H54 (cell line): Measurements from ENCODE around the gene STXBP4.
A peak's percentile ranks its signal among the peaks of the same experiment; 100 is the strongest.
"Not testable (repeated sequence)": the region's sequence is repeated elsewhere in the genome, so short reads cannot be mapped to it uniquely, and the experiment has no call there.

Source experiments
- DNase-seq: peaks from one replicate; pipeline ENCODE4 v3.0.0; 2011; ENCODE audit warnings: low spot score, mixed read lengths; ENCODE audit not compliant: insufficient read length
- FAIRE-seq: peaks from 3 replicates; lab custom pipeline; 2011; peaks lifted over from hg19 to GRCh38; lab: Jason Lieb, UNC
- POLR2A ChIP-seq: IDR thresholded peaks from 2 replicates; pipeline ENCODE4 v1.6.1; 2011; ENCODE audit warnings: low read depth, mild to moderate bottlenecking, low read length

The STXBP4 gene

DNA sequence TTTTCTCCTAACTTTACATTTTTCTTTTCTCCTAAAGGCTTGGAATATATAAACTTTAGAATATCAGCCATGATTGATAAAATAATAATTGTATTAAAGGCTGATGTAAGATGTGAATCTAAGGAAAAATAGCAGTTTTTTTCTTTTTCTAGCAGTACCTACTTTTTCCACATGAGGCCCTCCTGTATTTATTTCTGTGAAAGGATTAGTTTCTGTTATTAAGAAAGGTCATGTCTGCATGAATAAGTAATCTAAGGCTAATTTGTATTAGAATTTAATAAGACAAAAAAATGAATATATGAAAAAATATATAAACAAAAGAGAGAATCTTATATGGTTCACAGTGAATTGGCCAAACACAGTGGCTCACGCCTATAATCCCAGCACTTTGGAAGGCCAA is 85.3 kb downstream of the STXBP4 start:
- TF ChIP-seq POLR2A, result no peak
- FAIRE-seq, result no peak
- no peak for DNase-seq

DNA sequence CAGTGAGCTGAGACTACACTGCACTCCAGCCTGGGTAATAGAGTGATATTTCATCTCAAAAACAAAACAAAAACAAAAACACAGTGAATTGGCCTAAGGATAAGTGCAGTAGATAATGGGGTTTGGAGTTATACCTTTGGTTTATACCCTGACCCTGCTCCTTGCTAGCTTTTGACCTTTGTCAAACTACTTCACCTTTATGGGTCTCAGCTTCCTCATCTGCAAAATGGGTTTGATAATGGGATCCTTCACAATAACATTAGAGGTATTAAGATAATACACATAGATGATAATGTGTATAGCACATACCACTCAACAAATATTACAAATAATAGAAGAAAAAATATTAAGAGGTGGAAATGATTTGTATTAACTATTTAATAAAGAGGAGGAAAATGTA is 85.9 kb downstream of the STXBP4 start:
- DNase-seq (no peak), FAIRE-seq (no peak)
- TF ChIP-seq POLR2A, result no peak

DNA sequence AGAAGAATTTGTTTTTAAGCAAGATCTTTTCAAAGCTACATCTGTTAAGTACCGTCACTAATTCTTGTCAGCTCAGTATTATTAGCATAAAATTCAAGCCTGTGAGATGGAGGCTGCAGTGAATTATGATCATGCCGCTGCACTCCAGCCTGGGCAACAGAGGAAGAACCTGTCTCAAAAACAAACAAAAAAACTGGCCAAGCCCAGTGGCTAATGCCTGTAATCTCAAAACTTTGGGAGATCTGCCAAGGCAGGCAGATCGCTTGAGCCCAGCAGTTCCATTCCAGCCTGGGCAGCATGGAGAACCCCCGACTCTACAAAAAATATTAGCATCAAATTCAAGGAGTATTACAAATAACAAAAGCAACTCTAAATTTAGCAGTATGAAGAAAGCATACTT is 88.0 kb downstream of the STXBP4 start:
- TF ChIP-seq POLR2A, result no peak
- no peak for DNase-seq
- FAIRE-seq, result peak; percentile 30

DNA sequence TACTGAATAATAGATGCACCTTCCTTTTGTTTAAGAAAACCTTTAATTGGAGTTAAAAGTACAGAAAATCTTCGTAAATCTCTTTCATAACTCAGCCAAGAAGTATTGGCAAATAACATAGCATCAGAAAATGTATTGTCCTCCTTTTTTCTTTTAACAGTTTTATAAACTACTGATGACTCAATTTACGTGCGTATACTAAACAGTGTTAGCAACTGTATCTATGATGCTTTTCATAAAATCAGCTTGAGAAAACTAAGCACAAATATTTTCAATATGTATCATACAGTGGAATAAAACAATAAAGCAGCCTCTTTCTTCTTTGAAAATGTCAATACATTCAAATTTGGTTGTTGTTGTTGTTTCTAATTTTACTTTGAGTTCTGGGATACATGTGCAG is 88.6 kb downstream of the STXBP4 start:
- FAIRE-seq, result no peak
- TF ChIP-seq POLR2A, result no peak
- no peak for DNase-seq

DNA sequence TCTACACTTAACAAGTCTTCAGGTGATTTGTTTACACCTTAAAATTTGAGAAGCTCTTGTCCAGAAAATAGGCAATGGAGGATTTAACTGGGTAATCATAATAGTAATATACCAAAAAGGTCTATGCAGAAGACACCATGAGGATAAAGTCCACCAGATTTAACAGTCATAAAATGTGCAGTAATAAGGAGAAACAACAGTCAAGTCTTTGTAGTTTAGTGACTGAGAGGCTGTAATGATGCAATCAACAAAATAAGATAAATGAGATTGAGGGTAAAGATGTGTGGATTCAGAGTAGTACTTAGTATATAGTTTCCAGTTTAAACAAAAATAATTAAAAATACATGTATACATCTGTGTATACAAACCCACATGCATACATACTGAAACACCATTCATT is 91.2 kb downstream of the STXBP4 start:
- no peak for FAIRE-seq
- no peak for DNase-seq
- no peak for TF ChIP-seq POLR2A

DNA sequence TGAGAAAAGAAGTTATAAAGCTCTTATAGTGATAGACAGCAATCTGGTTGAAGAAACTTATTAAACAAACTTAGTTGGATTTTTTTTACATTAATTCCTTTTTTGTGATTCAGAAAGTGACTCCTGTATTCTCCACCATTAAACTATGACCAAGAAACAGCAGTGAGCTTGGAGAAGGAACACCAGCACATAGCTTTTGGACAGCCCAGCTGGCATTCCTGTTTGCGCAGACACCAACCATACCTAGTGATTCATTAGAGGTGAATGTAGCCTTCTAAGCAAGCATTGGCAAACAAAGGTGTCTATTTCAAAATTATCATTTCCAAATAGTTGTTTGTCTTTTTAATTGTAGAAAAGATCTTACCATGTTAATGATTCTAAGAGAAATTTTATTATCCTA is 94.4 kb downstream of the STXBP4 start:
- peak; percentile 16 for DNase-seq
- FAIRE-seq, result peak; percentile 86
- TF ChIP-seq POLR2A, result no peak

DNA sequence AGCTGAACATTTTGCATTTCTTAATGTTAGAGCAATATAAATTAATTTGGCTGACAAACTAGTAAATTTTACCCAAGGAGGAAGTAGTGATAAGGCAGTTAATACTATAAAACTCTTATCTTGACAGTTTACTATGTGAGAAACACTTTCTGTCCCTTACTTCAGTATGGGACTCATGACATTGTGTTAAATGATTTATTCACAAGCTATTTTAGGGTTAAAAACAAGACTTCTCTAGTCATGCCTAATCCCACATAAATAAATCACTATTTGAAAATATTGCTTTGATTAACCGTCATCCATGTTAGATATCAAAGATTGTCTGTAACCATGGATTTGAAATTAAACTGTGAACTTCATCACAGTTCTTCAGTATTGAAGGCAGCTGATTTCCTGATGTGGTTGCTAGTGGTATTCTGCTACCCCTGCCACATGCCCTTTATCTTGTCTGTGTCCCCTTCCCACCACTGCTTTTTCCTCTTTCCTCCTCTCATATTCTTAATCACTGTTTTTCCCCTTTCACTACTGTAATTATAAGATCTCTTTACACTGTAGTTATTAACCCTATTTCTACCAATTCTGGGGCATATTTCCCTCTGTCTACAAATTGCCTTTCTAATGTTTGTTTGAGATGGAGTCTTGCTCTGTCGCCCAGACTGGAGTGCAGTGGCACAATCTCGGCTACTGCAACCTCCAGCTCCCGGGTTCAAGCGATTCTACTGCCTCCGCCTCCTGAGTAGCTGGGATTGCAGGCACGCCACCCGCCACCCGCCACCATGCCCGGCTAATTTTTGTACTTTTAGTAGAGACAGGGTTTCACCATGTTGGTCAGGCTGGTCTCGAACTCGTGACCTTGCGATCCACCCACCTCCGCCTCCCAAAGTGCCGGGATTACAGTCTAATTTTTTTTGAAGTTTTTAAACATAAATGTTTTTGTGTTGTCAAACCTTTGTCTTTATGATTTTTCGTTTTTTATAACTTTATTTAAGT is 95.6 kb downstream of the STXBP4 start:
- TF ChIP-seq POLR2A, result no peak
- DNase-seq, result no peak
- peak; percentile 33 for FAIRE-seq

DNA sequence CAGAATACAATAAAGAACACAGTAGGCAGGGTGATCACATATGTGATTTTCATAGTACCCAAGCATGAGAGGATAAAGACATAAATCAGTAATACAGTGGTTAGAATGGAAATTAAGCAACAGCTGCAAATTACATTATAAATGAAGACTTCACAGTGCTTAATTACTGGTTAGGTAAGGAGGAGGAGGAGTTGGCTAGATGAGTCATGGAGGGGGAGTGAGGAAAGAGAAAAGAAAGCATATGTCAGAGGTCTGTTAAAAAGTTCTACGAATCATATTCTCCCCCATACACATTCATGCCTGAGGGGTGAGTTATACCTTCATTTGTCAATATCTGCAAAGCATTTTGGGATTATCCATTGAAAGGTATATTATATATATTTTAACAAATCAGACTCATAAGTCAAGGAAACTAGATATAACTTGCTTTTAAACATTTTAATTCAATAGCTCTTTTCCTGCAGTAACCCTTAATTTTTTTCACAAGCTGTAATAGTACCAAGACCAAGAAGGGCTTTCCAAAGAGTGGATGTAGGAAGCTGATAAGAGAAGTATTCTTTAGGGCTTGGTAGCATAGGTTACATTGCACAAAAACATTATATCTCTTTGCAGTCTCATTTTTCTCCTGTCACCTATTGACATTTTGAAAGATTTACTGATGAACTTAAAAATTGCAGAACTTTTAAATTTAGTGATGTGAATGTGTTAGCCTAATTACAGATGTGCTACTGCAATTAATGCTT is 99.3 kb downstream of the STXBP4 start:
- no peak for TF ChIP-seq POLR2A
- DNase-seq (no peak), FAIRE-seq (peak; percentile 86)

DNA sequence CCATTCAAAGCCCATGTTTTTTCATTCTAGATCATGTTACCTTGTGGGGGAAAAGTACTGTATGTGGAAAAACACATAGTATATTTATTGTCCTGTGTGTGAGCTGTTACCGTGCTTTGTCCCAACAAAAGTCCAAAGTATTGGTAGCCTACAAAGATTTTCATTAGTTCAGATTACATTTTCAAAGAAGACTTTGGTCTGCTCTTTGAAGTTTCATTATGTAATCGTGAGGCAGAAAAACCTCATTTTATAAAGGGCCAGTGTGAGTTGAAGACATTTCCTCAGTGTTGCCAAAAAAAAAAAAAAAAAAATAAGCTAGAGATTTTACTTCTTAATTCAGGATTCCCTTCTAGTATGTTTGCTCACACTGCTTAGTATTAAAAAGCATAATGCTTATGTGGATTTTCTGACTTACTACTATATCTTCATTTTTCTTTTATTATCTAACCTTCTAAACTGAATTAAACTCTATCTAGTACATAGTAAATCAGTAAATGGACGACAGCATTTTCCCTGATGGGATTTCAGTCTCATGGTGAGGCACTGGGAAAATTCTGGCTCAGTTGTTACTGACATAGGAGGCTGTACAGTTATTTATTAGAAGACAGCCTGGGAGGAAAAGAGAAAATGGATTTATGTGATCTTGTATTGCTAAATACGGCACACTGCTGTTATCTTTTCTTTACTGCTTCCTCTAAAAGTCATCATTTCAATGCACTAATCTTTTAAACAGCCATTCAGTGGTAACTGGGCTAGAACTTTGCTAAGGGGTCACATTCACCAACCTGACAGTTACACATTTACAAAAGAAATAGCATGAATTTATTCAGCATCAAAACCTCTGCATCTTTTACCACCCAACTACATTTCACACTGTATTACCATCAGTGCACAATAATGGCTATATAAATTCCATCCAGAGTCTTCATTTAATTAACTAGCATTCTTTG is 100.6 kb downstream of the STXBP4 start:
- FAIRE-seq (peak; percentile 6), DNase-seq (no peak)
- TF ChIP-seq POLR2A, result no peak

DNA sequence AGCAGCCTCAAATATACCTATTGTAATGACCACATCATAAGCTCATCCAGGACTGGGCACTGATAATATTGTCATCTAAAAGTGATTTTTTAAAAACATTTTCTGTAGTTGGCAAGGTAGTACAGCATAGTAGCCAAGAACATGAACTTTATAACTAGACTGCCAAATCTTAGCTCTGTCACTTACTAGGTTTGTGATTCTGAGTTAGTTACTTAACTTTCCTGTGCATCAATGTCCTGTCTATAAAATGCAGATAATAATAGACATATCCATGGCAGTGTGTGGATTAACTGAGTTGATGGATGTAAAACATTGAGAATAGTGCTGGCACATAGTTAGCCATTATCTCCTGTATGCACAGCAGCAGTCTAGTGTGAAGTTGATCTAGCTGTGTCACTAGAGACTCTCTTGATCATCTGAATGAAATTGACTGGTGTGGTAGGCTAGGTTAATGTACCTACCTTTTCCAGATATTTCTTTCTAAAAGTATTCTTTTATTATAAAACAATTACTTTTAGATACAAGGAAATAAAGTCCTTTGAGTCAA is 101.5 kb downstream of the STXBP4 start:
- no peak for DNase-seq
- no peak for FAIRE-seq
- no peak for TF ChIP-seq POLR2A

DNA sequence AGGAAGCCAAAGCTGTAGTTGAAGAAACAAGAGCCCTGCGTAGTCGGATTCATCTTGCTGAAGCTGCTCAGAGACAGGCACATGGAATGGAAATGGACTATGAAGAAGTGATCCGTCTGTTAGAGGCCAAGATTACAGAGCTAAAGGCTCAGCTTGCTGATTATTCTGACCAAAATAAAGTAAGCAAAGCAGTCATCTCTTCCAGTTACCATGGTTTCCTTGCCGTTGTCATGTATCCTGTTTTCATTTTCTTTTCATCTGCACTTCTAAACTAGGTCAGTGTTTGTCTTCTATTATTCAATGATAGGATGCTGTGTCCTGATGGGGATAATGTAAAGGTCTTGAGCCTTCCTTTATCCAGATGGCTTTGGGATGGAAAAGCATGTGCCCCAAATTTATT is 104.3 kb downstream of the STXBP4 start:
- FAIRE-seq, result peak; percentile 36
- TF ChIP-seq POLR2A, result no peak
- no peak for DNase-seq

DNA sequence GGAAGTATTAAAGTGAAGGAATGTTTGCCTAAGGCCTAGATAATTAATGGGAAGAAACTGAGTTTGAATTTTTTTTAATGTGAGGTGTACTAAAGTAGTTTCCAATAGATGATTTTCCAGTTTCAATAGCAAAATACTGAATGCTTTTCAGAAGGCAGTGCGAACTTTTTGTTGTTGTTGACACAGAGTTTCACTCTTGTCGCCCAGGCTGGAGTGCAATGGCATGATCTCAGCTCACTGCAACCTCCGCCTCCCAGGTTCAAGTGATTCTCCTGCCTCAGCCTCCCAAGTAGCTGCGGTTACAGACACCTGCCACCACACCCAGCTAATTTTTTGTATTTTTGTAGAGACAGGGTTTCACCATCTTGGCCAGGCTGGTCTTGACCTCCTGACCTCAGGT is 104.9 kb downstream of the STXBP4 start:
- not testable (repeated sequence) for DNase-seq, FAIRE-seq

DNA sequence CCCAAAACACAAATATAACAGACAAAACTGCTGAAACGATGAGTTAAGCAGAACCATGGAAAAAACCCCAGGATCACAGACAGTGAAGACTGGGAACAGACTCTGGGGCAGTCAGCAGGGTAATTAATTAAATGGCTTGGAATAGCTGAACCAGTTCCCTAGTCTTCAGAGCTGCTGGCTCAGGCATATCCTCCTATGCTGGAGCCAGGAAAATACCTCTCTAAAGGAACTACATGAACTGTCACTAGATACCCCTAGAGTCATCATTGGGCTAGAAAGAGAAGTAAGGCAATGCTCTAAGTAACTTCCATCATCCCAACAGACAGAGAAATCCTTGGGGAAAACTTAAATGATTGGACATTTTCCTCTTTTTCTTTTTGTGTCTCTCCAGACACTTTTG is 113.0 kb downstream of the STXBP4 start:
- DNase-seq, result no peak
- no peak for FAIRE-seq
- no peak for TF ChIP-seq POLR2A
